AG04449 (cell line): ENCODE data around the gene PUDP.

Source experiments
- CTCF ChIA-PET: fragments of 350-600 bp; formaldehyde crosslinking; extraction: SDS; loops from one replicate; lab custom pipeline; 2021; ENCODE audit warnings: antibody characterized with exemption; lab: Yijun Ruan, JAX
- POLR2A ChIA-PET: fragments of 400-600, 350-600 bp; formaldehyde crosslinking; extraction: SDS; loops from one replicate; lab custom pipeline; 2020; ENCODE audit warnings: antibody characterized with exemption, inconsistent platforms; lab: Yijun Ruan, JAX
- DNase-seq: peaks from one replicate; pipeline ENCODE4 v3.0.0-alpha.2; 2010; ENCODE audit warnings: low read depth, low spot score
- H3K4me3 ChIP-seq: 2 replicates; pipeline ENCODE4 v1.5.1; 2011; ENCODE audit warnings: low read depth, mild to moderate bottlenecking, control low read depth, low read length
- TF ChIP-seq, protein P1 (sequence below): IDR thresholded peaks from one replicate; pipeline ENCODE4 v1.5.1; 2011; ENCODE audit warnings: mild to moderate bottlenecking, moderate library complexity, low read length, control low read depth, inconsistent platforms; ENCODE audit not compliant: insufficient read depth; ENCODE audit errors: missing control alignments

PUDP gene

GRCh38 chrX:7132335-7133049 lies 15.5 kb downstream of the PUDP start:
- POLR2A ChIA-PET, result no interaction called here
- TF ChIP-seq, protein P1, sequence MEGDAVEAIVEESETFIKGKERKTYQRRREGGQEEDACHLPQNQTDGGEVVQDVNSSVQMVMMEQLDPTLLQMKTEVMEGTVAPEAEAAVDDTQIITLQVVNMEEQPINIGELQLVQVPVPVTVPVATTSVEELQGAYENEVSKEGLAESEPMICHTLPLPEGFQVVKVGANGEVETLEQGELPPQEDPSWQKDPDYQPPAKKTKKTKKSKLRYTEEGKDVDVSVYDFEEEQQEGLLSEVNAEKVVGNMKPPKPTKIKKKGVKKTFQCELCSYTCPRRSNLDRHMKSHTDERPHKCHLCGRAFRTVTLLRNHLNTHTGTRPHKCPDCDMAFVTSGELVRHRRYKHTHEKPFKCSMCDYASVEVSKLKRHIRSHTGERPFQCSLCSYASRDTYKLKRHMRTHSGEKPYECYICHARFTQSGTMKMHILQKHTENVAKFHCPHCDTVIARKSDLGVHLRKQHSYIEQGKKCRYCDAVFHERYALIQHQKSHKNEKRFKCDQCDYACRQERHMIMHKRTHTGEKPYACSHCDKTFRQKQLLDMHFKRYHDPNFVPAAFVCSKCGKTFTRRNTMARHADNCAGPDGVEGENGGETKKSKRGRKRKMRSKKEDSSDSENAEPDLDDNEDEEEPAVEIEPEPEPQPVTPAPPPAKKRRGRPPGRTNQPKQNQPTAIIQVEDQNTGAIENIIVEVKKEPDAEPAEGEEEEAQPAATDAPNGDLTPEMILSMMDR, result peak; percentile 37
- peak; percentile 44 for DNase-seq
- no peak overlapping the region for H3K4me3 ChIP-seq
- CTCF ChIA-PET, result interaction anchor here (1.0 to 1.3 kb wide), 2 partner anchors 27 to 574 kb away, joined by 3 read pairs; no protein-coding TSS in a partner anchor

- no peak for DNase-seq
- POLR2A ChIA-PET, result no interaction called here
- no peak overlapping the region for H3K4me3 ChIP-seq
- TF ChIP-seq, protein P1, result no peak
- CTCF ChIA-PET, result interaction anchor here (0.7 kb wide), 1 partner anchor 330 kb away, joined by 3 read pairs; no protein-coding TSS in a partner anchor
Measured at GRCh38 chrX:7131621-7132020, 16.3 kb downstream of the PUDP start.

- CTCF ChIA-PET, result interaction anchor here (2.3 kb wide), 1 partner anchor 10 kb away, joined by 5 read pairs; no protein-coding TSS in a partner anchor
- TF ChIP-seq, protein P1, result no peak
Measured at GRCh38 chrX:7127056-7127455, 20.9 kb downstream of the PUDP start.

GRCh38 chrX:7120878-7121219 lies 27.1 kb downstream of the PUDP start:
- no peak overlapping the region for H3K4me3 ChIP-seq
- DNase-seq, result no peak
- CTCF ChIA-PET, result no interaction called here
- POLR2A ChIA-PET, result no interaction called here
- TF ChIP-seq, protein P1, result no peak

More at GRCh38 chrX:7127056-7127455, 20.9 kb downstream of the PUDP start:
- no peak overlapping the region for H3K4me3 ChIP-seq
- POLR2A ChIA-PET, result no interaction called here
- DNase-seq, result no peak

GRCh38 chrX:7119950-7120877 lies 27.7 kb downstream of the PUDP start:
- POLR2A ChIA-PET, result no interaction called here
- TF ChIP-seq, protein P1, result no peak
- H3K4me3 ChIP-seq, result no peak overlapping the region
- no peak for DNase-seq
- CTCF ChIA-PET, result no interaction called here

DNA sequence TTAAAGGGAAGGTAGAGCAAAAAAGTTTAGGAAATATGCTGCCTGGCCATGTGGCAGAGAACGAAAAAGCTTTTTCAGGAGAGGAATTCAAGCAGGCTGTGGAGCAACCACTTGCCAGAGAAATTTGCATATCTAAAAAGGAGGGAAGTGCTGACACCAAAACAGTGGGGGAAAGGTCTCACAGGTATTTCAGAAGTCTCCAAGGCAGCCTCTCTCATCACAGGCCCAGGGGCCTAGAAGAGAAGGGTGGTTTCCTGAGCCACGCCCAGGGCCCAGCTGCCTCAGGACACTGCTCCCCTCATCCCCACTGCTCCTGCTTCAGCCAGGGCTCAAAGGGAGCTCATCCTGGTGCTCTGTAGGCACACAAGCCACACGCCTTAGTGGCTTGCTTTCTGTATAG lies 30.4 kb downstream of the PUDP start:
- H3K4me3 ChIP-seq, result no peak overlapping the region
- TF ChIP-seq, protein P1, result no peak
- ChIA-PET POLR2A (no interaction called here), CTCF (interaction anchor here (2.2 kb wide), 1 partner anchor 10 kb away, joined by 5 read pairs; no protein-coding TSS in a partner anchor)
- DNase-seq, result no peak
